ENCODE data around the gene PAX5.

The PAX5 gene

GRCh38 chr9:36901528-36901927 is 132.5 kb downstream of the PAX5 start:
- DNase-seq (ENCODE audit: low spot score), result no peak

GRCh38 chr9:36900856-36901220 is 133.2 kb downstream of the PAX5 start:
- no peak for DNase-seq (ENCODE audit: low spot score)

GRCh38 chr9:36900136-36900855 is 133.8 kb downstream of the PAX5 start:
- no peak for DNase-seq (ENCODE audit: low spot score)

- no peak for DNase-seq (ENCODE audit: low spot score)
Measured at GRCh38 chr9:36899406-36899805, 134.7 kb downstream of the PAX5 start.

GRCh38 chr9:36898431-36899020 is 135.5 kb downstream of the PAX5 start:
- DNase-seq (ENCODE audit: low spot score), result no peak

- DNase-seq (ENCODE audit: low spot score), result no peak
Measured at GRCh38 chr9:36897478-36897877, 136.6 kb downstream of the PAX5 start.

GRCh38 chr9:36897019-36897418 is 137.0 kb downstream of the PAX5 start:
- no peak for DNase-seq (ENCODE audit: low spot score)

GRCh38 chr9:36896296-36896695 is 137.8 kb downstream of the PAX5 start:
- DNase-seq (ENCODE audit: low spot score), result no peak

- no peak for DNase-seq (ENCODE audit: low spot score)
Measured at GRCh38 chr9:36895744-36896260, 138.3 kb downstream of the PAX5 start.

- no peak for DNase-seq (ENCODE audit: low spot score)
Measured at GRCh38 chr9:36894695-36895310, 139.3 kb downstream of the PAX5 start.

- no peak for DNase-seq (ENCODE audit: low spot score)
Measured at GRCh38 chr9:36893911-36894310, 140.2 kb downstream of the PAX5 start.

GRCh38 chr9:36893184-36893583 is 140.9 kb downstream of the PAX5 start:
- DNase-seq (ENCODE audit: low spot score), result no peak

- DNase-seq (ENCODE audit: low spot score), result no peak
Measured at GRCh38 chr9:36892279-36892678, 141.8 kb downstream of the PAX5 start.

GRCh38 chr9:36891341-36891811 is 142.7 kb downstream of the PAX5 start:
- DNase-seq (ENCODE audit: low spot score), result no peak

GRCh38 chr9:36889844-36890243 is 144.2 kb downstream of the PAX5 start:
- no peak for DNase-seq (ENCODE audit: low spot score)

GRCh38 chr9:36888551-36888950 is 145.5 kb downstream of the PAX5 start:
- no peak for DNase-seq (ENCODE audit: low spot score)

- no peak for DNase-seq (ENCODE audit: low spot score)
Measured at GRCh38 chr9:36884721-36885120, 149.3 kb downstream of the PAX5 start.

- no peak for DNase-seq (ENCODE audit: low spot score)
Measured at GRCh38 chr9:36882594-36882993, 151.5 kb downstream of the PAX5 start.

GRCh38 chr9:36881743-36882441 is 152.2 kb downstream of the PAX5 start:
- no peak for DNase-seq (ENCODE audit: low spot score)

GRCh38 chr9:36881316-36881715 is 152.8 kb downstream of the PAX5 start:
- DNase-seq (ENCODE audit: low spot score), result no peak

- no peak for DNase-seq (ENCODE audit: low spot score)
Measured at GRCh38 chr9:36880075-36880474, 154.0 kb downstream of the PAX5 start.
